GM19025 (cell line): ENCODE measurements around the gene SEL1L3.
"Not testable (repeated sequence)": the region's sequence is repeated elsewhere in the genome, so short reads cannot be mapped to it uniquely, and the experiment has no call there.

Source experiments
- ATAC-seq: cut with Tn5 transposase; IDR thresholded peaks from one replicate; pipeline ENCODE4 v1.9.1; 2021; ENCODE audit warnings: mild to moderate bottlenecking, low read depth, moderate library complexity; ENCODE audit not compliant: unreplicated experiment

SEL1L3 gene

DNA sequence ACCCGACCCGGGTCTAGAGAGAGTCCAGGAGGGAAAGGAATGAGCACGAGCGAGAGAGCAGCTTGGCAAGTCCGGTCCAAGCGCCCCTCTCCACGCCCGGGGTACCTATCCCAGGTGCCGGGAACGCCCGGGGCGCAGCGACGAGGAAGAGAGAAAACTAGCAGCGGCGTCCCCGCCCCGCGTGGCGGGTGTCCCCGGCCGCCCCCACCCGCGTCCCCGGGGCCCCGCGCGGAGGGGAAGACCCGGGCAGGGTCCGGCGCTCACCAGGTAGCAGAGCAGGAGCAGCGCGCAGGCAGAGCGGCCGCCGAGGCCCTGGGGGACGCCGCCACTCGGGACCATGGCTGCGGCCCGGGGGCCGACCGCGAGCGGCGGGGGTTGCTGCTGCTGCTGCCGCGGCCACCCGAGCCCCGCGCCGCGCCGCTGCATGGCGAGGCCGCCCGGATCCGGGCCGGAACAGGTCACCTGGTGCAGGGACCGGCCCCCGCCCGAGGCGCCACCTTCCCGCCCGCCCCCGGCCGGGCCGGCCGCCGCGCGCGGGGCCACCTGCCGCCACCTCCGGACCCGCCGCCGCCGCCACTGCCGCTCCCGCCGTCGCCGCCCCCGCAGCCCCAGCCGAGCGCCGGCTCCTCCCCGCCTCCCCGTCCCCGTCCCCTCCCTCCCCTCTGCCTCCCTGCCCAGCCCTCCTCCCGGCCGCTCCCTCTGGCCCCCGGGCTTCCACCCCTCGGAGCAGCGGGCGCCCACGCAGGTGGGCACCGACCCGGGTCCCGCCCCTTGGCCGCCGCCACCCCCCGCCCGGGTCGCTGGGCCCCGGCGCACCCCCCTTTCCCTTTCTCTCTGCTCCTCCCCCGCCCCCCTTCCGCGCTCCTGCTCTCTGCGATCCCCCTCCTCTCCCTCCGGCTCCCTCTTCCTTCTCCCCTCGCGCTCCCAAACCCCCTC, at the start of gene SEL1L3:
TSS of gene SEL1L3 (minus strand) at position 578 of the 936 bp plus-strand sequence. CDS start at position 426, 152 bp downstream.
- peak; percentile 40 for ATAC-seq

DNA sequence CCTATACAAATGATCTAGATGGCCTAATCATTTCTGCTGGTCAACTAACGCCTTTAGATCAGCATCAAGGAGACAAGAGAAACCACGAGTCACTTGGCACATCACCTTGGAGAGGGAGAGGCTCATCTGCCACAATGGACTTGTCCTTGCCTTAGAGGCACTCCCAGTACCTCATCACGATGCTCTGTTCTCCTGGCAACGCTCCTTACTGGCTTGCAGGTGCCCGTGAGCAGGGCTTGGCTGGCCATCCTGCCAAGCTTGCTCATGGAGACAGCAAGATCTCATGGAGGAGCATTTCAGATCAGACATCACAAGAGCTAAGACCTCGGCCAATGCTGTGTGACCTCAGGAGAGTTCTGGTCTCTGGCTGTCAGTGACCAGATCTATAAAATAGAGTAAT, 48.6 kb upstream of the SEL1L3 start:
- ATAC-seq: no peak

DNA sequence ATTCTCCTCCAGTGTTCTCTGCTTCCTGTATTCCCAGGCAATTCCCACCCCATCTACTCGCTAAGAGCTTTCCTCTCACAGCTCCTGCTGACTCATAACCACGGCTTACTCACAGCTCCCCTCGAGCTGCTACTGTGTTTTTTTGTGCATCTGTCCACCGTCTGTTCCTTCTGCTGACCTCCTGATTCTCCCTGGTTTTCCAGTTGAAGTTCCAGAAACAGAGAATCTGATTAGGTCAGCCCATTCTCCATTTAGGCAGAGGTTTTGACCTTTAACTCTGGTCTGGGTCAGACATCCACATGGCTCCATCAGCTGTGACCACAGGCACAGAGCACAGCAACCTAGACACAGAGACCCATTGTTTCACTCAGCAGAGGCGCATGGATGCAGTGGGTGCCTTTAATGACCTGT, 45.7 kb upstream of the SEL1L3 start:
- ATAC-seq: no peak

DNA sequence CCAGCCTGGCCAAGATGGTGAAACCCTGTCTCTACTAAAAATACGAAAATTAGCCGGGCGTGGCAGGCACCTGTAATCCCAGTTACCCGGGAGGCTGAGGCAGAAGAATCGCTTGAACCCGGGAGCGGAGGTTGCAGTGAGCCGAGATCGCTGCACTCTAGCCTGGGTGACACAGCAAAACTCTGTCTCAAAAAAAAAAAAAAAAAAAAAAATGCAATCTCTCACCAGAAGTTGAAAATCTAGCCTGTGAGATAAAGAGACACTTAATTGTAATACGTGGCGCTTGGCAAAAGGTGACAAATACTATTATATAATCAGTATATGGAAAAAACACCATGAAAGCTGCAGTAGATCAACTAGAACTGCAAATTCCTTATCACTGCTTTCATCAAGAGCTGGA, 43.3 kb upstream of the SEL1L3 start:
- ATAC-seq: not testable (repeated sequence)

DNA sequence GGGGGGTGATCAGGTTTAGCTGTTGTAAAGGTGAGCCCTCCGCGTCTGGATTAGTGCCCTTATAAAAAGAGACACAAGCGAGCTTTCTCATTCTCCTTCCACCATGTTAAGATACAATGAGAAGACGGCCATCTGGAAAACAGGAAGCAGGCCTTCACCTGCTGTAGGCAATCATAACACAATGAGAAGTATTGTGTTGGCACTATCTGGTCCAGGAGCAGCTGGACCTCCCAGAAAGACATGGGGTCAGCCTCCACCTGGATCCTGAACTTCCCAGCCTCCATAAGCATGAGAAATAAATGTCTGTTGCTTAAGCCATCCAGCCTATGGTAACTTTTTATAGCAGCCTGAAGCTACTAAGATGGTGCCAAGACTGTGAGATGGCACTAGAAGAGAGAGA, 42.6 kb upstream of the SEL1L3 start:
- ATAC-seq: no peak

DNA sequence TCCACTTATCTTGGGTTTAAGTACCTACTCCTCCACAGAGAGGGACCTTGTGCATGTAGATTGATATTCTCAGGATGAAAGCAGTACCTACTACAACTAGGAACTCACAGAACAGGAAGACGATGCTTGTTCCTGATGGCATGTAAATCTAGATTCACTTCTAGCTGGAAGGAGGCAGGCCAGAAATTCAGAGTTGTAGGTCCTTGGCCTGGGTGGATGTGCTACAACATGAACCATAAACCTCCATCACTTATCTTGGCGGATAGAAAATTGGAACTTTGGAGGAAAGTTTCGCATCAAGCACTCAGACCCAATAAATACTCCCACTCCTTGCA, 41.9 kb upstream of the SEL1L3 start:
- ATAC-seq: no peak

DNA sequence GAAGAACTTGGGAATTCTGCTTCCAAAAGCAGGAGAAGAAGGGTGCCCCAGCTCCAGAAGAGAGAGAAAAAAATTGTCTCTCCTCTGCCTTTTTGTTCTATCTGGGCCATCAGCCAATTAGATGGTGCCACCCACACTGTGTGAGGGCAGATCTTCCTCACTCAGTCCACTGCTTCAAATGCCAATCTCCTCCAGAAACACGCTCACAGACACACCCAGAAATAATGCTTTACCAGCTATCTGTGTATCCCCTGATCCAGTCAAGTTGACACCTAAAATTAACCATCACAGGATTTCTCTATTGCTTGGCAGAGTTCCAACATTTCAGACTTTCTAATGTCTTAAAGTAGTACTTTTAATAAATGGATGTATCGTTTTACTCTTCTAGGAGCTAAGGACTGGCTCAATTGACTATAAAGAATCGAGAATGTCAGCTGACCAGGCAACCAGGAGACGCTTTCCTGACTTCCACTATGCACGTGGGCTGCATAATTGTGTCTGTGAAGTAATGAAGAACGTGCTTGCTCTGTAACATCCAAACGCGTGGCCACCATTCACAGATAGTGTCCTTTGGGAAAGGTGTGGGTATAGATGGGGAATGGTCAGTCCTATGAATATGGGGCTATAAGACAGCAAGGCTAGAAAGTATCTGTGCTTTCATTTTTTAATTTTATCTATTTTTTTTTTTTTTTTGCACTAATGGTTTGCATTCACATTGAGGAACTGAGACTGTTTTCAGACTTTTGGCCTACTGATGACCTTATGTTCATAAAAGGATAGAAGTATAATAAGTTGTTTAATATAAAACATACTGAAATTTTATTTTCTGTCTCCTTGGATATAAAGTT, 41.3 kb upstream of the SEL1L3 start:
- ATAC-seq: no peak

DNA sequence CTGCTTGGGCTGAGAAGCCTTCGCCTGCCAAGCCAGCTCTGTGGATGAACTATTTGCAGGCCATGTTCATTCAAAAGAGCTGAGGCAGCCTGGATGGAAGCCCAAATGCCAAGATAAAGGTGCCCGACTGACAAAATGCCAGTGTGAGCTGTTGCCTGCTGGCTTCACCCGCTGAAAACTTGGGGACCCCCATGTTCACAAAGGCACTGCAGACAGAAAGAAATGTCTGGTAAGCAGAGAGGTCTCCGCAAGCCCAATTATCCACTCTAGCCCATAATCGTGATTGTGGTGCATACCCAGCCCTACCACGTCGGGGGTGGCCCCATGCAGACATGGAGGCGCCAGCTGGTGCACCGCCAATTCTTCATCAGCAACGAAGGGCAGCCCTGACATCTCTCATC, 38.2 kb upstream of the SEL1L3 start:
- ATAC-seq: no peak

DNA sequence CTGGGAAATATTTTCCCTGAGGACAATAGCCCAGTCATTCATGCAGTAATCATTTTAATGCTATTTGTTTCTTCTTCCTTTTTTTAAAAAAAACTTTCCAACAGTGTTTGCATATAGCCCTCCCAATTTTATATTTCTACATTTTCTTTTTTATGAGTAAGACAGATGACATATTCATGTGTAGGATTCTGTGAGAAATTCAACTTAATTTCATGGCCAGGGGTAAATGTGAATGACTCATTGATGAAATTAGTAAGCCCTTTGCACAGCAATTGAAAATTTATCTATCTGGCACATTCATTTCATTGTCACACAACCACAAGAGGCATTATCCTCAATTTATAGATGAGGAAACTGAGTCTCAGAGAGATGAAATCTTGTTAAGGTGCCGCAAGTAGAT, 37.5 kb upstream of the SEL1L3 start:
- ATAC-seq: no peak

DNA sequence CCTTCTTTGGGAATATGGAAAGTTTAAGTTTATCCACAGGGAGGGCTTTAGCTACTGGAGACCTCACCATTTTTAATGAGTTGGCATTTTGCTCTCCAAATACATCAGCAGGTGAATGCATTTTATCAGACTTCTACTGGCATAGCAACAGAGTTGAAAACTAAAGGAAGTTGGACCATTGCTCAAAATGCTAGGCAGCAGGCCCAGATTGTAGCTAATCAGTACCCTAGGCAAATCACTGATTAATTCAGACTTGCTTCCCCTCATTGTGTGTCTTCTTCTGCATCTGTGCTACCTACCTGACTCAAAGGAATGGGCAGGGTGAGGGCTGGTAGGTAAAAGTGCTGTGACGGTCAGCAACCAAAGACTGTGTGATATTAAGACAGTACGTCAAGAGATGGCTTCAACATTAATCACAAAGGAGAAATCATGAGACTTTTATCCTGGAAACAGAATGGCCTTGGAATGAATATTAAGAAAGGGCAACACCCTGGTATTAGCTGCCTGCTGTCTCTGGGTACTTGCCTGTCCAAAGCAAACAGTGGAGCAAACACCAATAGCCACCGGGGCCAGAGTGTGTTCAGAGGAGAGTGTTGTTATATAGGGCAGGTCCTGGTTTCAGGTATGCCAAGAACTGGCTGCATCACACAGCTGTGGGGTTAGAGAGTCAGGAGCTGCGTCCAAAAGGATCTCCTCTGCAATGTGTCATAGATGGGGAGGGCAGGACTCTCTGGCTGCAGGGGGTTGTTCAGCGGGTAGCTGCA, 34.2 kb upstream of the SEL1L3 start:
- no peak for ATAC-seq

DNA sequence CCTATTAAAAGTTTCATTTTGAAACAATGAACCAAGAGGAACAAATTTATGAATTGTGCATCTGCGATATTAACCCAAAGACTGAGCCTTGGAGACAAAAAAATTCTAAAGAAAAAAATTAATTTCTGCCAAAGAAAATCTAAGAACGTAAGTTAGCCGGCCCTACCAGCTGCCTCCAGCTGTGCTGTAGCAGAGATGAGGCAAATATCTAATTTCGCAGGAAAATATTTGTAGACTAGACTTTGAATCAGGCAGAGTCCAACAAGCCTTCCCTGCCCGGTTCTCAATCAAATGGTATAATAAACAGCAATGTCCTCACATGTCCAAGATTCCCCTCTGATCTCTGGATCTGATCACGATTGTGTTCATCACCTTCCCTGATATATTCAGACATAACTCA, 30.0 kb upstream of the SEL1L3 start:
- ATAC-seq: no peak

DNA sequence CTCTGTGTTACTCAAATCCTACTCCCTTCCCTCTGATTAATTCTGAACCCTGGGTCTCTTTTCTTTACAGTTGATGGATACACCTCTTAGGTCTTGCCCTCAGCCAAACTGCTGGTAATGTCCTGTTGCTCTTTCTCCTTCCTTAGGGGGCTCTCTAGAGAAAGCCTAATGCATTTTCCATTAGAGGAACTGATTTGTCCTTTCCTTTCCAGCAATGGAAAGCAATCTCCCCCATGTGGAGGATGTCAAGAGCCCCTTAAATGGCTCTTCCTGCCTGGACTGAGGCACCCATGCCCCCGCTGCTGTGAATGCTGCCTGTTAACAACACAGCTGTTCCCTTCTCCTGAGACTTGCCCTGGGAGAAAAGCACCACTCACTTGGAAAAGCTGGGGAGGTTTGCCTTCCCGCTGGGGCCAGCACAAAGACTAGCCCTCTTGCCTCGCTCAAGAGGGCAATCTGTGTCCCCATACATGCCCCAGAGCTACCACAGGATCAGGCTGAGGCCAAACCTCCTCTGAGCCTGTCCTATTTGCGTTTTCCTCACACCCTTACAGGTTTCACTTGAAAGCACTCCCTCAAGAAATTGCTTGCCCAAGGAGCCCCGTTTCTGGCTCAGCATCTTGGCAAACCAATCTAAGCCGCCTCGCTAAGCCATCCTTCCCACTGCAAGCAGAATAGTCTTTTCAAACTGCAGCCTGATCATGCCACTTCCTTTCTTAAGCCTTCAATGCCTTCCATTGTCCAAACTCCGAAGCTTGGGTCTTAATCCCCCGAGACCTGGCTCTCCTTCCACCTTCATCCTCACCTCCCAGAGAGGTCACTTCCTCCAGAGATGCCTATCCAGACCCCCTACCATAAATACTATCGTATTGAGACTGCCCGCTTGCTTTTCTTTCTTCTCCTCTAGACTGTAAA, 28.0 kb upstream of the SEL1L3 start:
- no peak for ATAC-seq

DNA sequence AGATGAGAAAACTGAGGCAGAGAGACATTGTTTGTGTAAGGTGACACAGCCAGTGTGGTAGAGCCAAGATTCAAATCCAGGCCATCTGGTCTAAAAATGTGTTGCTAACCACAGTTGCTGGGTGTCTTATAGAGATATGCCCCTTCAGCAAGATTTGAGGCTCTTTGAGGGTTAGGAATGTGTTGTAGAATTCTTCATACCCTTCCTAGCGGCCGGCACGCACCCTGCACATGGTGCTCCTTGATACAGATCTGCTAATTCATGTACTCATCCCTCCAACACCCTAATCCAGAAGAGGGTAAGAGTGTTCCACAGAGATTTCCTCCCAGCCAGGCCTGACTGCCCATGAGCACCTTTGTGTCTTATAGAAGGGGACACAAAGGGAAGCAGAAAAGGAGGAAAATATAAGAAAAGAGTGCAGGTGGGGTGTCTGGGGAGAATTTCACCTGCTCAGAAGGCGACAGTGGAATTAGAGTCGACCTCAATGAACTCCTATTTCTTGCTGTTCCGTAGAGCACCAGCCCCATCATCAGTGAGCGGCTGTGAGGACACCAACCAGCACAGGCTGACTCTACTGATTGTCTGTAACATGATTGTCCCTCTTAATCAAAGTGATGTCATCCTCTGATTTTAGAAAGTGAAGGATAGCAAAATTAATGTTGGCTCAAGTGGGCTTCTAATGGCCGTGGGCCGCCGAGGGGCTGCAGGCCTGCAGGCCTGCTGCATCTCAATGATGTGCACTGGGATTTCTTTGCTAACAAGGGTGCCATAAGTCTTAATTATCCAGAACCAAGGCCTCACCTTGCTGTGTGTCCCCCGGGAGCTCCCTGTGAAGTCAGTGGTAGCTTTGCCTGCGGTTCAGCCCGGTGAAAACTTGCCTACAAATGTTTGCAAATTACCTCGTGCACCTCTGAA, 27.1 kb upstream of the SEL1L3 start:
- ATAC-seq: no peak

DNA sequence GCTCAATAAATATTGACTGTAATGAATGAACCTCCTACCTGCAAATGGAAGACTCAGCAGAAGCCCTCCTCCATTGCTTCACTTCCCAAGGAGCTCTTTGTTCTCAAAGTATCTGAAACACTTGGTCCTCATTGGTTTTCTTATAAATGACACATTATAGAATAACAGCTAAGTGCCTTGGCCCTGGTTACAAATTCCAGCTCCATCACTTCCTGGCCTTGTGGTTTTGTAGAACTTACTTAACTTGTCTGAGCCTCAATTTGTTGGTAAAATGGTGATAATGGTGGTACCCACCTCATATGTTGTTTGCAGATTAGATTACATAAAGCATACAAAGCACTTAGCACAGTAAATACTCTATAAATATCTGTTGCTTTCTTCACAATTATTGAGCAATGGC, 26.0 kb upstream of the SEL1L3 start:
- no peak for ATAC-seq

DNA sequence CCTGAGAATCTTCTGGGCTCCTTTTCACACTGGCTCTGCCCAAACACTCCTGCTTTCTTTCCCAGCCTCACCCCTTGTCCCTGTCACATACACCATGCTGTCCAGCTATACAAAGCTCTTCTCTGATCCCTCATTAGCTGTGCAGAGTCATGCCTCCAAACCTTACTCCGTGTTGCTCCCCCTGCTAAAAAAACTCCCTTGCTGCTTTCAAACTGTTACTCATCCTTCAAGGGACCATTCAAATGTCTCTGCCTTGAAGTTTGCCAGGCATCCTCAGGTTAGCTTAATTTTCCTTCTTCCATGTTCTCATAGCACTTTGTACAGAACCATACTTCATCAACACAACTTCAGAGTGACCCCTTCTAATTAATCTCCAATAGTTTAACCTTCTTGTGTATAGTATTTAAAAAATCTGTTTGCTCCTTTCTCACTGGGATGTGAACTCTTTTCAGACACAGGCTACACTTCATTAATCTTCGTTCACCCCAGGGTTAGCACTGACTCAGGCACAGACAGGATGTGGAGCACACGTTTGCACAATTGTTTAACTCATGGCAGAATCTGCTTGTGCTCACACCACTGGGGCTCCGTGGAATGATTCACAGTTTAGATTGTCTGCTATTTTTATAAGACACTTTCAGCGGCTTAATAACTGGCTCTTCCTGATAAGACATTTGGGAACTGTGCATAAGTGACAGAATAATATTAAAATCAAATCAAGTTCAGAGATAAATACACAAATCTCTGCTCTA, 21.4 kb upstream of the SEL1L3 start:
- no peak for ATAC-seq

DNA sequence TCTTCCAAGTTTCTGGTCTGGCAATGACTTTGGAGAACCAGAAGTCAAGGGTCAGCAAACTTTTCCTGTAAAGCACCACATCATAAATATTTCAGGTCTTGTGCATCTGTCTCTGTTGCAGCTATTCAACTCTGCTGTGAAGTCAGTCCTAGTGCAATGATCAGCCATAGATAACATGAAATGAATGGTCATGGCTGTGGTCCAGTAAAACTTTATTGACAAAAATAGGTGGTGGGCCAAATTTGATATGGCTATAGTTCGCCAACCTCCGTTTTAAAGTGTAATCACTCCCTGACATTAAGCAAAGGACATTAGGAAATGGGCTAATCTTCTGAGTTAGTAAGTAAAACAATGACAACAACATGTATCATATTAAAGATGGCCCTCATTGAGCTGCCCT, 20.8 kb upstream of the SEL1L3 start:
- no peak for ATAC-seq

DNA sequence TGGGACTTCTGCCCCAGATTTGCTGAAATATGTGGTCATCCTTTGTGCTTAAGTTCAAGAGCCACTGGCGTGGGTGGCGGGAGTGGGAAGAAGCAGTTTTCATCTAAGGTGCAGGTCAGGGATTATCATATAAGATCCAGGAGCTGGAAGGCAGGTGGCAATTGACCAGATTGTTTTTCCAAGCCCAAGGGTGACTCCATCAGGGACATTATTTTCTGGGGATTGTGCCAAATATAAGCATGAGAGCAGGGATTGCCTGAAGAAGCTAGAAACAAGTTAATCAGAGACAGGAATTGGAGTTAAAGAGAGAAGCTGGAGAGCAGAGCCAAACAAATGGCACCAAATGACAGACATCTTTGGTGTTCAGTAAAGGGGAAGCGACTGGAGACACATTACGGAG, 19.4 kb upstream of the SEL1L3 start:
- no peak for ATAC-seq

DNA sequence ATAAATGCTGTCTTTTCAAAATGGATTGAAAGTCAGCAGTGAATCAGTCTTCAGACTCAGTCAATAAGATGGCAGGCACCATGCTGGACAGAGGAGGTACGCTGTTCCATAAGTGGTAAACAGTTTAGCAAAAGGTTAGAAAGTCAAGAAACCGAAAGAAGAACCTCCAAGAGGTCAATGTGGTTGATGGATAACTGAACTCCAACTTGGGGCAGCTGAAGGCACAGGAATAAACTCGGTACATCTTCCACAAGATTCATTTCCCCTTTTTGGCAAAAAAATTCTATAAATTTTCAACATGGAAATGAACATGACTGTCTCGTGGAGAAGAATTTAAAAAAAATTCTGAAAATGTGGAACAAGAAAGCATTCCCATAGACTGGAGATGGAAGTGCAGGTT, 18.4 kb upstream of the SEL1L3 start:
- ATAC-seq: no peak
